HCT116 (cell line): ENCODE measurements around the gene TRIML2. TPM values are rescaled to one million over a fixed set of nuclear protein-coding genes. Genes with fewer than 3 reads are reported as not detected.
A peak's percentile ranks its signal among the peaks of the same experiment; 100 is the strongest.

Experiments used
- ATAC-seq: fragments of 200-7000 bp; cut with Tn5 transposase; 2 replicates; pipeline ENCODE4 v1.9.1; 2020; ENCODE audit warnings: mild to moderate bottlenecking, moderate library complexity
- BruUV-seq: library from RNA; stranded (reverse); fragments of 400-500 nt; replicated peaks from 2 replicates; lab custom pipeline; 2021; lab: Mats Ljungman, UMichigan
- CTCF ChIA-PET: fragments of 300-600 bp; sonication (Branson Sonifier 250); formaldehyde crosslinking; loops from one replicate; lab custom pipeline; 2021; ENCODE audit warnings: antibody characterized with exemption; lab: Charles Lee
- POLR2A ChIA-PET: fragments of 300-600, 350-600 bp; sonication (Branson Sonifier 250); formaldehyde crosslinking; loops from one replicate; lab custom pipeline; 2021; ENCODE audit warnings: antibody characterized with exemption; lab: Charles Lee
- RAD21 ChIA-PET, 2 experiments: fragments of 300-600 bp; sonication (Branson Sonifier 250); formaldehyde crosslinking; loops; one replicate each; lab custom pipeline; 2023; ENCODE audit warnings: low total read pairs in 2 of 2; ENCODE audit not compliant: uncharacterized antibody in 2 of 2, unreplicated experiment in 2 of 2, low non-redundant PET in 1 of 2; lab: Charles Lee
- DNase-seq: peaks from one replicate; pipeline ENCODE4 v3.0.0-alpha.2; 2010; ENCODE audit warnings: low read depth, low spot score
- H2AFZ ChIP-seq: fragments of 200-600 bp; shearing (Covaris generic), sonication (generic); 2 replicates; pipeline ENCODE4 v1.6.1; 2017; ENCODE audit warnings: low read depth, mixed run types, mixed read lengths, antibody characterized with exemption, low read length; ENCODE audit not compliant: poor library complexity, severe bottlenecking
- H3K27ac ChIP-seq: 2 replicates; pipeline ENCODE4 v1.5.1; 2012; ENCODE audit warnings: low read depth, low read length
- H3K27me3 ChIP-seq: fragments of 200-600 bp; sonication (generic); 2 replicates; pipeline ENCODE4 v1.6.1; 2016; ENCODE audit warnings: mixed run types, low read length, mixed read lengths; ENCODE audit not compliant: insufficient read depth
- H3K36me3 ChIP-seq, 2 experiments: fragments of 200-500 bp in 1 of 2; fragments of 200-600 bp in 1 of 2; sonication (Bioruptor generic) in 1 of 2; sonication (generic) in 1 of 2; 2 replicates each; pipeline versions ENCODE4 v1.5.1 to v1.6.1; 2014 to 2016; ENCODE audit warnings: low read length in 2 of 2, inconsistent platforms in 1 of 2, mixed read lengths in 1 of 2, mixed run types in 1 of 2; ENCODE audit not compliant: insufficient read depth in 2 of 2, control insufficient read depth in 1 of 2
- H3K4me1 ChIP-seq, 2 experiments: fragments of 200-600 bp in 1 of 2; sonication (generic) in 1 of 2; 2 replicates each; pipeline versions ENCODE4 v1.5.1 to v1.6.1; 2012 to 2017; ENCODE audit warnings: low read length in 2 of 2, inconsistent platforms in 1 of 2, mild to moderate bottlenecking in 1 of 2, mixed read lengths in 1 of 2, mixed run types in 1 of 2, moderate library complexity in 1 of 2; ENCODE audit not compliant: insufficient read depth in 2 of 2, control insufficient read depth in 1 of 2
- H3K4me2 ChIP-seq: fragments of 200-600 bp; sonication (generic); 2 replicates; pipeline ENCODE4 v1.6.1; 2017; ENCODE audit warnings: mixed run types, low read length, mixed read lengths
- H3K4me3 ChIP-seq, 2 experiments: fragments of 200-600 bp in 1 of 2; sonication (generic) in 1 of 2; replicated peaks in 1 of 2; 2 replicates each; pipeline ENCODE4 v1.5.1; 2011 to 2016; ENCODE audit warnings: low read length in 2 of 2, control low read depth in 1 of 2, low read depth in 1 of 2, mild to moderate bottlenecking in 1 of 2, mixed read lengths in 1 of 2, mixed run types in 1 of 2
- H3K79me2 ChIP-seq: fragments of 200-600 bp; sonication (generic); 2 replicates; pipeline ENCODE4 v1.6.1; 2017; ENCODE audit warnings: mild to moderate bottlenecking, mixed run types, low read length, moderate library complexity, mixed read lengths; ENCODE audit not compliant: insufficient read depth
- H3K9ac ChIP-seq: fragments of 200-600 bp; sonication (generic); 2 replicates; pipeline ENCODE4 v1.6.1; 2016; ENCODE audit warnings: low read length, mixed read lengths
- H3K9me2 ChIP-seq: fragments of 200-600 bp; sonication (generic), shearing (Covaris generic); 2 replicates; pipeline ENCODE4 v1.6.1; 2017; ENCODE audit warnings: mixed run types, mild to moderate bottlenecking, moderate library complexity; ENCODE audit not compliant: insufficient read depth
- H3K9me3 ChIP-seq, 2 experiments: fragments of 200-500 bp in 1 of 2; fragments of 200-600 bp in 1 of 2; sonication (Bioruptor generic) in 1 of 2; sonication (generic) in 1 of 2; 2 replicates each; pipeline ENCODE4 v1.6.1; 2014 to 2017; ENCODE audit warnings: low read length in 2 of 2, mixed read lengths in 2 of 2, inconsistent platforms in 1 of 2, low read depth in 1 of 2, mild to moderate bottlenecking in 1 of 2, mixed run types in 1 of 2, moderate library complexity in 1 of 2; ENCODE audit not compliant: control insufficient read depth in 1 of 2, insufficient read depth in 1 of 2
- H4K20me1 ChIP-seq: fragments of 200-600 bp; sonication (generic), shearing (Covaris generic); 2 replicates; pipeline ENCODE4 v1.6.1; 2017; ENCODE audit warnings: mixed run types, mild to moderate bottlenecking, moderate library complexity; ENCODE audit not compliant: insufficient read depth
- CBX3 ChIP-seq: IDR thresholded peaks from 2 replicates; pipeline ENCODE4 v1.6.1; 2012; ENCODE audit warnings: low read depth
- CEBPB ChIP-seq: IDR thresholded peaks from 2 replicates; pipeline ENCODE4 v1.6.1; 2012; ENCODE audit warnings: low read depth
- EGR1 ChIP-seq: IDR thresholded peaks from 2 replicates; pipeline ENCODE4 v1.6.1; 2012; ENCODE audit warnings: low read depth
- ELF1 ChIP-seq: IDR thresholded peaks from 2 replicates; pipeline ENCODE4 v1.6.1; 2012; ENCODE audit warnings: low read depth, borderline replicate concordance
- EZH2 ChIP-seq: fragments of 200-600 bp; sonication (generic); IDR thresholded peaks from 2 replicates; pipeline ENCODE4 v1.6.1; 2017; ENCODE audit warnings: antibody characterized with exemption, mixed run types
- EZH2phosphoT487 ChIP-seq: fragments of 200-600 bp; IDR thresholded peaks from 2 replicates; pipeline ENCODE4 v1.6.1; 2018; ENCODE audit warnings: antibody characterized with exemption, borderline replicate concordance
- JUND ChIP-seq: IDR thresholded peaks from 2 replicates; pipeline ENCODE4 v1.6.1; 2012
- POLR2AphosphoS5 ChIP-seq: IDR thresholded peaks from 2 replicates; pipeline ENCODE4 v1.6.1; 2011; ENCODE audit warnings: mild to moderate bottlenecking, low read depth, low read length, moderate library complexity
- RAD21 ChIP-seq: IDR thresholded peaks from 2 replicates; pipeline ENCODE4 v1.6.1; 2012; ENCODE audit warnings: low read depth, mild to moderate bottlenecking
- REST ChIP-seq: IDR thresholded peaks from 2 replicates; pipeline ENCODE4 v1.6.1; 2012; ENCODE audit warnings: low read depth
- SIN3A ChIP-seq: IDR thresholded peaks from 2 replicates; pipeline ENCODE4 v1.6.1; 2012; ENCODE audit warnings: low read depth
- SP1 ChIP-seq: IDR thresholded peaks from 2 replicates; pipeline ENCODE4 v1.6.1; 2012; ENCODE audit warnings: low read depth
- TCF7L2 ChIP-seq: IDR thresholded peaks from 2 replicates; pipeline ENCODE4 v1.7.0; 2011; ENCODE audit warnings: borderline replicate concordance, inconsistent platforms; ENCODE audit not compliant: insufficient read depth, insufficient read length; ENCODE audit errors: extremely low read depth
- YY1 ChIP-seq: IDR thresholded peaks from 2 replicates; pipeline ENCODE4 v1.6.1; 2011; ENCODE audit warnings: low read length, low read depth, moderate library complexity, mild to moderate bottlenecking; ENCODE audit not compliant: insufficient replicate concordance; ENCODE audit errors: extremely low read depth
- ZBTB33 ChIP-seq: IDR thresholded peaks from 2 replicates; pipeline ENCODE4 v1.6.1; 2011; ENCODE audit warnings: mild to moderate bottlenecking, low read length, moderate library complexity; ENCODE audit not compliant: insufficient replicate concordance; ENCODE audit errors: extremely low read depth
- ZNF274 ChIP-seq: fragments of 200-500 bp; sonication (Bioruptor generic); IDR thresholded peaks from 2 replicates; pipeline ENCODE4 v1.6.1; 2014; ENCODE audit warnings: mild to moderate bottlenecking, low read depth, low read length, inconsistent platforms
- intact Hi-C: fragments of 100-400 bp; cut with micrococcal nuclease; formaldehyde crosslinking; loops from 2 replicates; pipeline ENCODE4 v1.10.0; 2022
- total RNA-seq: library from RNA; stranded (reverse); gene quantifications from one replicate; pipeline ENCODE4 v1.2.1, GENCODE V29; 2021; ENCODE audit not compliant: unreplicated experiment
- TF ChIP-seq, protein P1 (sequence below): IDR thresholded peaks from 2 replicates; pipeline ENCODE4 v1.6.1; 2012
- TF ChIP-seq, protein P2 (sequence below): IDR thresholded peaks from 2 replicates; pipeline ENCODE4 v1.6.1; 2012

The TRIML2 gene
- total RNA-seq, 1 experiment from 2014 or later: 6.3 TPM

DNA sequence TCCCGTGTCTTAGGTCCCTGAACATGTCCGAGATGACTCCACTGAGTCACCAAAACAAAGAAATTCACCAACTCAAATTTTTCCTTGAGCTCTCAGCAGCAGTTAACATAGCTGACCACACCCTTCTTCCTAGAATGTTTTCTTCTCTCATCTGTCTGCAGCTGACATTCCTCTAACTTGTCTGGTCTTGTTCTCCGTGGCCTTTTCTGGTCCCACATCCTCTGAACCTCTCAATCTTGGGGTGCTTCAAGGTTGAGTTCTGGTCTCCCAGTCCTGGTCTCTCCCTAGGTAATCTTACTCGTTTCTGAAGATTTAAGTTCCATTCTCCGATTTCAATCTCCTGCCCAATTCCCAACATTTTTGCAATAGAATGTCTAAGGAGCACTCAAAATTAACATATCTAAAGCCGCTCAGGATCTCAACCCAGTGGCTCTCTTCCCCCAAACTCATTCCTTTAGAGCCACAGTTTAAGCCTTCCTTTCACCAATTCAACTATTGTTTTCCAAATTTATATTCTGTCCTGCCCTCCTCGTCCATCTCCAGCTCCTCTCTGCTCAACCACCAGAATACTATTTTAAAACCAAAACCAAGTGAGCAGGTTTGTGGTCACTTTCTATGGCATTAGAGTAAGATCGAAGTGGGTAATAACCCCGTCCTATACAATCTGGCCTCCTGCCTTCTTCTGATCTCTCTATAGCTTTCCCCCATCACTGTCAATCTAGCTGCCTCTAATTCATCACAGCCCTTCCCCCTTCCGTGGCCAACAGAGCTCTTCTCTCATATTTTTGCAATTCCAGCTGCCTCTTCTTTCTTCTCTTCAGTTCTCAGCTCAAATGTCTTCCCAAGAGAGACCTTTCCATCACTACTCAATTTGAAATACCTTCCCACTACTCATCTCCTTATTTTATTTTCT lies 1.2 kb downstream of the TRIML2 start (continued):
- TF ChIP-seq EZH2phosphoT487 (no peak), YY1 (no peak), SIN3A (no peak), JUND (peak; percentile 44; the same call in 1 of the 2 replicates), ELF1 (no peak), SP1 (no peak)
- TF ChIP-seq, protein P1, sequence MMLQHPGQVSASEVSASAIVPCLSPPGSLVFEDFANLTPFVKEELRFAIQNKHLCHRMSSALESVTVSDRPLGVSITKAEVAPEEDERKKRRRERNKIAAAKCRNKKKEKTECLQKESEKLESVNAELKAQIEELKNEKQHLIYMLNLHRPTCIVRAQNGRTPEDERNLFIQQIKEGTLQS: no peak

DNA sequence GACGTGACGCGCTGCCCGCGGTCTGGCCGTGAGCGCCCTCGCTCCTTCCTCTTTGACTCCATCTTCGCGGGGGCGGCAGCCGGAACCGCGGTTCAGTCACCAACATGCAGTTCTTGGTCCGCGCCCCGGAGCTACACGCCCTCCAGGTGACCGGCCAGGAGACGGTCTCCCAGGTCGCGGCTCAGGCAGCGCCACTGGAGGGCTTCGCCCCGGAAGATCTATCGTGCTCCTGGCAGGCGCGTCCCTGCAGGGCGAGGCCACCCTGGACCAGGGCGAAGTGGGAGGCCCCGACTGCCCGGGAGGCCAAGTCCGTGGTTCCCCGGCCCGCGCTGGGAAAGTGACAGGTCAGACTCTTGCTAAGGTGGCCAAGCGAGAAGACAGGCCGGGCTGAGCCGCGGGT lies 2.9 kb downstream of the TRIML2 start:
- intact Hi-C loops: loop anchor here (5.0 kb wide), 1 partner anchor 114 kb away; no protein-coding TSS in a partner anchor
- DNase-seq (no peak), ATAC-seq (no peak)
- RAD21 ChIA-PET: no interaction called here
- Histone ChIP-seq H3K9ac (no peak overlapping the region), H3K9me2 (no peaks in the 10 kb centered on the region), H3K27ac (no peak overlapping the region), H3K4me1 (peaks cover 31 to 45% of the 10 kb centered on the region in 2 experiments), H4K20me1 (no peaks in the 10 kb centered on the region), H3K79me2 (0 out of 2 replicates have a peak, but pooled peaks cover 5% of the 10 kb centered on the region), H3K36me3 (peaks cover 0 to 6% of the 10 kb centered on the region in 2 experiments; a peak in 2 of 4 replicates), H2AFZ (no peak overlapping the region), H3K4me3 (no peak overlapping the region), H3K9me3 (no peaks in the 10 kb centered on the region), H3K4me2 (no peak overlapping the region), H3K27me3 (no peaks in the 10 kb centered on the region)
- no TSS peak for BruUV-seq
- POLR2A ChIA-PET: no interaction called here
- CTCF ChIA-PET: no interaction called here
- TF ChIP-seq RAD21: no peak
- no peak for TF ChIP-seq ELF1
- TF ChIP-seq CEBPB: no peak
- no peak for TF ChIP-seq EGR1
- no peak for TF ChIP-seq ZBTB33
- TF ChIP-seq SIN3A: no peak
- no peak for TF ChIP-seq ZNF274
- TF ChIP-seq TCF7L2: no peak
- TF ChIP-seq, protein P1: no peak
- no peak for TF ChIP-seq POLR2AphosphoS5
- no peak for TF ChIP-seq EZH2phosphoT487
- TF ChIP-seq EZH2: no peak
- TF ChIP-seq CBX3: no peak
- no peak for TF ChIP-seq REST
- TF ChIP-seq, protein P2, sequence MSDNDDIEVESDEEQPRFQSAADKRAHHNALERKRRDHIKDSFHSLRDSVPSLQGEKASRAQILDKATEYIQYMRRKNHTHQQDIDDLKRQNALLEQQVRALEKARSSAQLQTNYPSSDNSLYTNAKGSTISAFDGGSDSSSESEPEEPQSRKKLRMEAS: no peak
